ENCODE data around the gene RGS10.

- TF ChIP-seq CTCF (IDR thresholded peaks at IDR 0.05) (no peak), POLR2A (IDR thresholded peaks at IDR 0.05) (no peak)
Observed at GRCh38 chr10:119466076-119466475, 76.4 kb downstream of the RGS10 start.
